T follicular helper cell (primary cell): ENCODE results near the gene RANBP17.
"Not testable (repeated sequence)": the region's sequence is repeated elsewhere in the genome, so short reads cannot be mapped to it uniquely, and the experiment has no call there.

Experiments used
- DNase-seq: peaks from one replicate; pipeline ENCODE4 v3.0.0-alpha.2; 2020; ENCODE audit warnings: low read depth
- total RNA-seq, 2 experiments: gene quantifications; one replicate each; lab custom pipeline; 2026; lab: John Stamatoyannopoulos, UW

RANBP17 gene
- total RNA-seq: 0.04 to 0.18 reads per million in 2 experiments

GRCh38 chr5:170861917-170862766 is at the start of gene RANBP17:
Gene RANBP17 (plus strand): TSS chr5:170862018.
- DNase-seq: no peak

GRCh38 chr5:170813231-170813630 is 48.6 kb upstream of the RANBP17 start:
- no peak for DNase-seq

GRCh38 chr5:170817195-170817594 is 44.6 kb upstream of the RANBP17 start:
- no peak for DNase-seq

- no peak for DNase-seq
These were observed 43.6 kb upstream of the RANBP17 start for GRCh38 chr5:170818232-170818631.

- no peak for DNase-seq
These were observed 42.0 kb upstream of the RANBP17 start for GRCh38 chr5:170819824-170820223.

- no peak for DNase-seq
These were observed 40.5 kb upstream of the RANBP17 start for GRCh38 chr5:170821257-170821800.

GRCh38 chr5:170826117-170826516 is 35.7 kb upstream of the RANBP17 start:
- no peak for DNase-seq

GRCh38 chr5:170832241-170832640 is 29.6 kb upstream of the RANBP17 start:
- DNase-seq: no peak

- DNase-seq: not testable (repeated sequence)
These were observed 27.8 kb upstream of the RANBP17 start for GRCh38 chr5:170833981-170834380.

GRCh38 chr5:170836226-170836625 is 25.6 kb upstream of the RANBP17 start:
- DNase-seq: no peak

- DNase-seq: no peak
These were observed 17.9 kb upstream of the RANBP17 start for GRCh38 chr5:170843870-170844269.

- DNase-seq: no peak
These were observed 17.2 kb upstream of the RANBP17 start for GRCh38 chr5:170844651-170845050.

GRCh38 chr5:170846416-170846815 is 15.4 kb upstream of the RANBP17 start:
- no peak for DNase-seq

- no peak for DNase-seq
These were observed 15.0 kb upstream of the RANBP17 start for GRCh38 chr5:170846846-170847245.

GRCh38 chr5:170848033-170848432 is 13.8 kb upstream of the RANBP17 start:
- no peak for DNase-seq

- no peak for DNase-seq
These were observed 12.4 kb upstream of the RANBP17 start for GRCh38 chr5:170849374-170849773.

- no peak for DNase-seq
These were observed 7.3 kb upstream of the RANBP17 start for GRCh38 chr5:170854566-170854965.

- DNase-seq: no peak
These were observed 4.8 kb upstream of the RANBP17 start for GRCh38 chr5:170857066-170857465.

GRCh38 chr5:170860415-170860814 is 1.4 kb upstream of the RANBP17 start:
- DNase-seq: no peak

- no peak for DNase-seq
These were observed 776 bp upstream of the RANBP17 start for GRCh38 chr5:170860818-170861666.

- DNase-seq: no peak
These were observed 226 bp upstream of the RANBP17 start for GRCh38 chr5:170861667-170861916.

GRCh38 chr5:170863646-170864045 is 1.8 kb downstream of the RANBP17 start:
- DNase-seq: no peak

- DNase-seq: no peak
These were observed 3.8 kb downstream of the RANBP17 start for GRCh38 chr5:170865622-170866021.
